Bronchial epithelial cell (primary cell): ENCODE results near the gene PAEP. TPM values are rescaled to one million over a fixed set of nuclear protein-coding genes. Genes with fewer than 3 reads are reported as not detected.

Source experiments
- DNase-seq: peaks from one replicate; pipeline ENCODE4 v3.0.0-alpha.2; 2010; ENCODE audit warnings: low read depth
- FAIRE-seq: peaks from 2 replicates; lab custom pipeline; 2011; peaks lifted over from hg19 to GRCh38; lab: Jason Lieb, UNC
- H3K27me3 ChIP-seq: 2 replicates; pipeline ENCODE4 v1.5.1; 2011; ENCODE audit warnings: low read length; ENCODE audit not compliant: control insufficient read depth, insufficient read depth
- H3K36me3 ChIP-seq: 2 replicates; pipeline ENCODE4 v1.5.1; 2011; ENCODE audit warnings: low read length; ENCODE audit not compliant: control insufficient read depth, insufficient read depth
- H3K4me3 ChIP-seq: 2 replicates; pipeline ENCODE4 v1.5.1; 2011; ENCODE audit warnings: mild to moderate bottlenecking, low read depth, low read length, control low read depth
- total RNA-seq: library from RNA; depleted of rRNA; stranded (reverse); fragments of >200 nt; gene quantifications from 2 replicates; pipeline ENCODE4 v1.2.1, GENCODE V29; 2014
- TF ChIP-seq, protein P1 (sequence below): IDR thresholded peaks from 2 replicates; pipeline ENCODE4 v1.5.1; 2011; ENCODE audit warnings: mild to moderate bottlenecking, moderate library complexity, low read length, control low read depth, inconsistent platforms; ENCODE audit not compliant: insufficient read depth, severe bottlenecking

The PAEP gene
- total RNA-seq, 1 donor from 2014 or later = not detected

- DNase-seq = no peak
- no peak for FAIRE-seq
- TF ChIP-seq, protein P1, sequence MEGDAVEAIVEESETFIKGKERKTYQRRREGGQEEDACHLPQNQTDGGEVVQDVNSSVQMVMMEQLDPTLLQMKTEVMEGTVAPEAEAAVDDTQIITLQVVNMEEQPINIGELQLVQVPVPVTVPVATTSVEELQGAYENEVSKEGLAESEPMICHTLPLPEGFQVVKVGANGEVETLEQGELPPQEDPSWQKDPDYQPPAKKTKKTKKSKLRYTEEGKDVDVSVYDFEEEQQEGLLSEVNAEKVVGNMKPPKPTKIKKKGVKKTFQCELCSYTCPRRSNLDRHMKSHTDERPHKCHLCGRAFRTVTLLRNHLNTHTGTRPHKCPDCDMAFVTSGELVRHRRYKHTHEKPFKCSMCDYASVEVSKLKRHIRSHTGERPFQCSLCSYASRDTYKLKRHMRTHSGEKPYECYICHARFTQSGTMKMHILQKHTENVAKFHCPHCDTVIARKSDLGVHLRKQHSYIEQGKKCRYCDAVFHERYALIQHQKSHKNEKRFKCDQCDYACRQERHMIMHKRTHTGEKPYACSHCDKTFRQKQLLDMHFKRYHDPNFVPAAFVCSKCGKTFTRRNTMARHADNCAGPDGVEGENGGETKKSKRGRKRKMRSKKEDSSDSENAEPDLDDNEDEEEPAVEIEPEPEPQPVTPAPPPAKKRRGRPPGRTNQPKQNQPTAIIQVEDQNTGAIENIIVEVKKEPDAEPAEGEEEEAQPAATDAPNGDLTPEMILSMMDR = no peak
- Histone ChIP-seq H3K27me3 (no peaks in the 10 kb centered on the region), H3K4me3 (no peak overlapping the region), H3K36me3 (no peaks in the 10 kb centered on the region)
These were observed 5.6 kb upstream of the PAEP start for GRCh38 chr9:135555910-135556309.

DNA sequence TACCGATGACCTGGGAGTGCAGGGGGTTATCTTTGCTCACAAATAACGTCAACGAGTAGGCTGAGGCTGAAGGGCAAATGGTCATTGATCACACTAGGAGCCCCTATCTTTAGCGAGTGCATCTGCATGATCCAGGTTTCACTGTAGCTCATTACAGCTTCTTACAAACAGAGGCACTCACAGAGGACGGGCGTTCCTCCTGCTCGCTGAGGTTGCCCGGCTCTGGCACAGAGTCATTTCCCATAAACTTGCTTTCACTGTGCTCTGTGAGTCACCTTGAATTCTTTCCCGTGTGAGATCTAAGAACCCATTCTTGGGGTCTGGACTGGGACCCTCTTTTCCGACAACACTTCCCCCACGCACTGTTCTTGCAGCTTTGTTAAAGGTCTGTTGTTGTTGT is 1.9 kb upstream of the PAEP start:
- FAIRE-seq = no peak
- TF ChIP-seq, protein P1 = no peak
- H3K4me3 ChIP-seq = no peak overlapping the region
- no peak for DNase-seq
- H3K27me3 ChIP-seq = no peaks in the 10 kb centered on the region
- no peaks in the 10 kb centered on the region for H3K36me3 ChIP-seq

GRCh38 chr9:135562235-135562745 is 734 bp downstream of the PAEP start:
- FAIRE-seq = no peak
- no peak for DNase-seq
- H3K36me3 ChIP-seq = no peaks in the 10 kb centered on the region
- no peaks in the 10 kb centered on the region for H3K27me3 ChIP-seq
- H3K4me3 ChIP-seq = no peak overlapping the region
- TF ChIP-seq, protein P1 = no peak

DNA sequence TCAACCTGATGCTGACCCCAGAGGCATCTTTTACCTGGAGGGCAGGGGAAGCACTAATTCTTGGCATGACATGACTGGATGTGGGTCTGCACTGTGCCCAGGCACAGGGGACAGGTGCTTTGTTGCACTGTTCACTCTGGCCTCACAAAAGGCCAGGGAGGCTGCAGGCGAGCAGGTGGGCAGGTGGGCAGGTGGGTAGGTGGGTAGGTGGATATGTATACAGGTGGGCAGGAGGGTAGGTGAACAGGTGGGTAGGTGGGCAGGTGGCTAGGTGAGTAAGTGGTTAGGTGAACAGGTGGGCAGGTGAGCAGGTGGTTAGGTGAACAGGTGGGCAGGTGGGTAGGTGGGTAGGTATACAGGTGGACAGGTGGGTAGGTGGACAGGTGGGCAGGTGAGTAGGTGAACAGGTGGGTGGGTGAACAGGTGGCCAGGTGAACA is 1.5 kb downstream of the PAEP start:
- TF ChIP-seq, protein P1 = no peak
- DNase-seq (no peak), FAIRE-seq (no peak)
- Histone ChIP-seq H3K36me3 (no peaks in the 10 kb centered on the region), H3K4me3 (no peak overlapping the region), H3K27me3 (no peaks in the 10 kb centered on the region)

DNA sequence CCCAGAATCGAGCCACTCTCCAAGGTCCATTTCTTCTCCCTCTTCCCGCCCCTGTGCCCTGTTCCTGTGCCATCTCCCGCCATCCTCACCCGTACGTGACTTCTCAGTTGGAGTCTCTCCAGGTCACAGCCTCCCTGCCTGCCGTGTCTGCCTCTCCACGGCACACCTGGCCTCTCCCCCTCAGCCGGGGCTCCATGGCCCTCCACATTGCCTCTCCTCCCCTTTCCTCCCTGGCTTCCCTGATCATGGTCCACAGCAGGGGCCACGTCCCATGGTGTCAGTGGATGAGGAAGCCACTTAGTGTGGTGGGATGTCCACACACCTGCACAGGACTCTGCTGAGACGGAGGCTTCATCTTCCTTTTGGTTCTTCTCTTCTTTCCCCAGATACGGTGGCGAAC is 2.3 kb downstream of the PAEP start:
- no peak overlapping the region for H3K4me3 ChIP-seq
- FAIRE-seq (no peak), DNase-seq (no peak)
- H3K36me3 ChIP-seq = no peaks in the 10 kb centered on the region
- TF ChIP-seq, protein P1 = no peak
- H3K27me3 ChIP-seq = no peaks in the 10 kb centered on the region

DNA sequence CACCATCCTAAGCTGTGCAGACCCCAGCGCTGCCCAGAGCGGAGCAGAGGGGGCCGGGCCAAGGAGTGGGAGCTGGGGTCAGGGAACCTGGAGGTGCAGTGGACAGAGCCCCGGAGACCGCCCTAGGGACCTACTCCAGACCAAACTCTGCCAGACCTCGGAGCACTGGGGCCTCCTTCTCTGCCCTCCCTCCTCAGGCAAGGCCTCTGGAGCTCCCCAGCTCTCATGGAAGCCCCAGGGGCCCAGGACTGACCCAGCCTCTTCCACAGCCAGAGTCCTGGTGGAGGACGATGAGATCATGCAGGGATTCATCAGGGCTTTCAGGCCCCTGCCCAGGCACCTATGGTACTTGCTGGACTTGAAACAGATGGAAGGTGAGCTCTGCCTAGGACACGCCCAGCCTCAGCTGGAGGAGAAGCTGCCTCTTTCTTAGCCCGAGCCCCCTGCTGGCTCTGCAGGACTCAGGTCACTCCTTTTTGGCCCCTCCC is 3.6 kb downstream of the PAEP start:
- DNase-seq = no peak
- TF ChIP-seq, protein P1 = no peak
- Histone ChIP-seq H3K36me3 (no peaks in the 10 kb centered on the region), H3K27me3 (no peaks in the 10 kb centered on the region), H3K4me3 (no peak overlapping the region)
- FAIRE-seq = no peak
